ENCODE measurements around the gene FKBP1B. TPM values are rescaled to one million over a fixed set of nuclear protein-coding genes. Genes with fewer than 3 reads are reported as not detected.
"Not testable (repeated sequence)": the region's sequence is repeated elsewhere in the genome, so short reads cannot be mapped to it uniquely, and the experiment has no call there.

The FKBP1B gene
- total RNA-seq, 4 donors from 2014 or later = 5.4 to 15.3 (median 9.0) TPM

DNA sequence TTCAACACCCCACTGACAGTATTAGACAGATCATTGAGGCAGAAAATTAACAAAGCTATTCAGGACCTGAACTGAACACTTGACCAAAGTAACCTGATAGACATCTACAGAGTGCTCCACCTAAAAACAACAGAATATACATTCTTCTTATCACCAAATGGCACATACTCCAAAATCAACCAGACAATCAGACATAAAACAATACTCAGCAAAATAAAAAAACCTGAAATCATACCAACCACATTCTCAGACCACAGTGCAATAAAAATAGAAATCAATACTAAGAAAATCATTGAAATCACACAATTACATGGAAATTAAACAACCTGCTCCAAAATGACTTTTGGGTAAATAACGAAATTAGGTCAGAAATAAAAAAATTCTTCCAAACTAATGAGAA lies 57.8 kb downstream of the FKBP1B start:
- Histone ChIP-seq H3K9me3 (no peaks in the 10 kb centered on the region), H3K4me1 (peaks cover 0 to 15% (median 0%) of the 10 kb centered on the region in 4 donors), H3K4me3 (no peak overlapping the region), H3K27me3 (no peaks in the 10 kb centered on the region), H3K27ac (no peak overlapping the region), H3K36me3 (peaks cover 0 to 13% (median 0%) of the 10 kb centered on the region in 3 donors)
- no peak for TF ChIP-seq EP300 (IDR thresholded peaks at IDR 0.05)
- TF ChIP-seq POLR2A (IDR thresholded peaks at IDR 0.05) = no peak
- TF ChIP-seq, protein P1, sequence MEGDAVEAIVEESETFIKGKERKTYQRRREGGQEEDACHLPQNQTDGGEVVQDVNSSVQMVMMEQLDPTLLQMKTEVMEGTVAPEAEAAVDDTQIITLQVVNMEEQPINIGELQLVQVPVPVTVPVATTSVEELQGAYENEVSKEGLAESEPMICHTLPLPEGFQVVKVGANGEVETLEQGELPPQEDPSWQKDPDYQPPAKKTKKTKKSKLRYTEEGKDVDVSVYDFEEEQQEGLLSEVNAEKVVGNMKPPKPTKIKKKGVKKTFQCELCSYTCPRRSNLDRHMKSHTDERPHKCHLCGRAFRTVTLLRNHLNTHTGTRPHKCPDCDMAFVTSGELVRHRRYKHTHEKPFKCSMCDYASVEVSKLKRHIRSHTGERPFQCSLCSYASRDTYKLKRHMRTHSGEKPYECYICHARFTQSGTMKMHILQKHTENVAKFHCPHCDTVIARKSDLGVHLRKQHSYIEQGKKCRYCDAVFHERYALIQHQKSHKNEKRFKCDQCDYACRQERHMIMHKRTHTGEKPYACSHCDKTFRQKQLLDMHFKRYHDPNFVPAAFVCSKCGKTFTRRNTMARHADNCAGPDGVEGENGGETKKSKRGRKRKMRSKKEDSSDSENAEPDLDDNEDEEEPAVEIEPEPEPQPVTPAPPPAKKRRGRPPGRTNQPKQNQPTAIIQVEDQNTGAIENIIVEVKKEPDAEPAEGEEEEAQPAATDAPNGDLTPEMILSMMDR (IDR thresholded peaks at IDR 0.05) = no peak
- DNase-seq (ENCODE audit: low spot score in 2 of 2) = no peak
- 98 to 100% methylated on average over 1 of the region's 1 CpG for WGBS, 2 donors

DNA sequence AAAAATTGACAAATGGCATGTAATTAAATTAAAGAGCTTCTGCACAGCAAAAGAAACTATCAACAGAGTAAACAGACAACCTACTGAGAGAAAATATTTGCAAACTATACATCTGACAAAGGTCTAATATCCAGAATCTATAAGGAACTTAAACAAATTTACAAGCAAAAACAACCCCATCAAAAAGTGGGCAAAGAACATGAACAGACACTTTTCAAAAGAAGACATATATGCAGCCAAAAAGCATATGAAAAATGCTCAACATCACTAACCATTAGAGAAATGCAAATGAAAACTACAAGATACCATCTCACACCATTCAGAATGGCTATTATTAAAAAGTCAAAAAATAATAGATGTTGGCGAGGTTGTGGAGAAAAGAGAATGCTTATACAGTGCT lies 59.9 kb downstream of the FKBP1B start:
- not testable (repeated sequence) for H3K9me3 ChIP-seq; H3K27me3 ChIP-seq; DNase-seq (ENCODE audit: low spot score in 2 of 2); H3K4me3 ChIP-seq; H3K27ac ChIP-seq
- Histone ChIP-seq H3K4me1 (peaks cover 0 to 15% (median 0%) of the 10 kb centered on the region in 4 donors), H3K36me3 (peaks cover 0 to 17% (median 0%) of the 10 kb centered on the region in 3 donors)
- whole genome bisulfite sequencing, 2 donors = 93 to 96% methylated on average over 1 of the region's 1 CpG

DNA sequence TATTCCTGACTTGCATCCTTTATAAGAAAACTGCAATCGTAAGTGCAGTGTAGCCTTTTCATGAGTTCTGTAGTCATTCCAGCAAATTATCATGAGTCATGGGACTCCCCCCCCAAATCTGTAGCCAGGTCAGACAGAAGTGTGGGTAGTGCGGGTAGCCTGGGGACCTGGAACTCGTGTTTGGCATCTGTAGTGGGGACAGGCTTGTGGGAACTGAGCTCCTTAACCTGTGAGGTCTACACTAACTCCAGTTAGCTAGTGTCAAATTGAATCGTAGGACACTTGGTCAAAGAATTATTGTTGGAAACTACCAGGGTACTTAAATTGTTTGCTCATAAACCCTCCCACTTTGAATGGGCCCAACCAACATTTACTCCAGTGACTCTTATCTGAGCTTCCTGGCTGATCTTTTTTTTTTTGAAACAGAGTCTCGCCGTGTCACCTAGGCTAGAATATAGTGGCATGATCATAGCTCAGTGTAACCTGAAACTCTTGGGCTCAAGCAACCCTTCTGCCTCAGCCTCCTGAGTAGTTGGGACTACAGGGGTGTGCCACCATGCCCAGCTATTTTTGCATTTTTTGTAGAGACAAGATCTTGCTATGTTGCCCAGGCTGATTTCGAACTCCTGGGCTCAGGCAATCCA lies 61.2 kb downstream of the FKBP1B start:
- no peaks in the 10 kb centered on the region for H3K27me3 ChIP-seq
- no peak overlapping the region for H3K4me3 ChIP-seq
- DNase-seq (ENCODE audit: low spot score in 2 of 2) = no peak
- H3K27ac ChIP-seq = no peak overlapping the region
- H3K4me1 ChIP-seq = peaks cover 0 to 8% (median 0%) of the 10 kb centered on the region in 4 donors
- TF ChIP-seq, protein P1 (IDR thresholded peaks at IDR 0.05) = no peak
- TF ChIP-seq POLR2A (IDR thresholded peaks at IDR 0.05) (no peak), EP300 (IDR thresholded peaks at IDR 0.05) (no peak)
- H3K9me3 ChIP-seq = peaks cover 0 to 14% (median 0%) of the 10 kb centered on the region in 4 donors
- peaks cover 0 to 21% (median 0%) of the 10 kb centered on the region in 3 donors for H3K36me3 ChIP-seq
- 83 to 86% methylated on average over 7 of the region's 7 CpGs for WGBS, 2 donors

DNA sequence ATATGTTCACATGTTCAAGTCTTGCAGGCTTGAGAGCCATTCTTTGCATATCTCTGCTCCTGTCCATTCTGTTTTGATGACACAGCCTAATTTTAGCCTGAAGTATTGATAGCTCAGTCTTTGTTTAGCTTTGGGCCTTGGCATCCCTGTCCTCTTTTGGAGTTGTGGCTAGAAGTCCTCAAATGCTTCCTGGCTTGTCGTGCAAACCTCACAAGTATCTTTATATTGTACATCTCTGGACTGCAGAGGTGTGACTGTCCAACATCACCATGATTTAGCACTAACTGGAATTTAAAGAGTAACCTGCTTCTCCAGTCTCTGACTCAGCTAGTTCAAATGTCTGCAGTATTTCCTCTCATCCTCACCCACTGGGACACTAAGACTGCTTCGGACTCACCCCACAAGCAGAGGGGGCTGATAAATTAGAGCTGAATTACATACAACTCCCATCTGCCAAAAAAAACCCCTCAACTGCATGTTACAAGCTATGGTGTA lies 61.9 kb downstream of the FKBP1B start:
- Histone ChIP-seq H3K4me3 (no peak overlapping the region), H3K36me3 (peaks cover 0 to 27% (median 0%) of the 10 kb centered on the region in 3 donors), H3K27me3 (no peaks in the 10 kb centered on the region), H3K27ac (no peak overlapping the region), H3K9me3 (peaks cover 0 to 14% (median 0%) of the 10 kb centered on the region in 4 donors), H3K4me1 (peaks cover 0 to 8% (median 0%) of the 10 kb centered on the region in 4 donors)
- 36 to 41% methylated on average over 2 of the region's 2 CpGs for WGBS, 2 donors
- DNase-seq (ENCODE audit: low spot score in 2 of 2) = no peak
- TF ChIP-seq EP300 (IDR thresholded peaks at IDR 0.05) (no peak), POLR2A (IDR thresholded peaks at IDR 0.05) (no peak)
- TF ChIP-seq, protein P1 (IDR thresholded peaks at IDR 0.05) = no peak

Small RNA genes lying within 50 kb of the gene (small RNA-seq; reads per million reads assigned to genes)
- gene RNU6-370P = not detected

Other genes starting within 250 kb of the FKBP1B start
- 10 to 100 TPM; 39.0 to 56.9 (median 45.2) TPM for gene ATAD2B, start 122.6 kb upstream of the FKBP1B start, total RNA-seq
- 10 to 100 TPM; 15.3 to 23.7 (median 17.2) TPM for gene UBXN2A, start 109.3 kb upstream of the FKBP1B start, total RNA-seq
- gene MFSD2B, start 39.7 kb upstream of the FKBP1B start, total RNA-seq = 1 to 10 TPM in 1 of 4 donors, under 1 TPM in 1, not detected in 2; 0.98 to 1.0 TPM
- gene WDCP, start 2.4 kb upstream of the FKBP1B start, total RNA-seq = 1 to 10 TPM; 6.1 to 8.1 (median 6.4) TPM
- gene SF3B6, start 26.6 kb downstream of the FKBP1B start, total RNA-seq = 10 to 100 TPM; 73.7 to 93.1 (median 81.5) TPM
- 100 to 1,000 TPM in 3 of 4 donors, 10 to 100 TPM in 1; 21.0 to 134 (median 114) TPM for gene TP53I3, start 35.1 kb downstream of the FKBP1B start, total RNA-seq
- 1 to 10 TPM in 2 of 4 donors, under 1 TPM in 1, not detected in 1; 0.39 to 5.7 (median 1.7) TPM for gene PFN4, start 73.6 kb downstream of the FKBP1B start, total RNA-seq
- 10 to 100 TPM; 37.7 to 68.6 (median 46.6) TPM for gene FAM228B, start 73.7 kb downstream of the FKBP1B start, total RNA-seq
- 1 to 10 TPM in 3 of 4 donors, under 1 TPM in 1; 0.90 to 5.0 (median 3.3) TPM for gene FAM228A, start 125.3 kb downstream of the FKBP1B start, total RNA-seq